A673 (cell line): ENCODE results near the gene ROR2. TPM values are rescaled to one million over a fixed set of nuclear protein-coding genes. Genes with fewer than 3 reads are reported as not detected.

Source experiments
- BruUV-seq: library from RNA; stranded (reverse); fragments of 400-500 nt; replicated peaks from 2 replicates; lab custom pipeline; 2021; lab: Mats Ljungman, UMichigan
- CTCF ChIA-PET: fragments of 300-600 bp; sonication (Branson Sonifier 250); formaldehyde crosslinking; loops from one replicate; lab custom pipeline; 2022; ENCODE audit warnings: antibody characterized with exemption; lab: Charles Lee
- POLR2A ChIA-PET: fragments of 300-600 bp; sonication (Branson Sonifier 250); formaldehyde crosslinking; loops from one replicate; lab custom pipeline; 2022; ENCODE audit warnings: antibody characterized with exemption; ENCODE audit not compliant: low non-redundant PET; lab: Charles Lee
- DNase-seq: peaks from one replicate; pipeline ENCODE4 v3.0.0-alpha.2; 2015; ENCODE audit warnings: low spot score
- H3K27ac ChIP-seq: fragments of 200-600 bp; sonication (generic); 2 replicates; pipeline ENCODE4 v1.5.1; 2016; ENCODE audit warnings: mixed run types, low read depth, mild to moderate bottlenecking, mixed read lengths, antibody characterized with exemption, low read length; ENCODE audit not compliant: poor library complexity, severe bottlenecking
- H3K27me3 ChIP-seq: fragments of 200-600 bp; sonication (generic); replicated peaks from 2 replicates; pipeline ENCODE4 v1.6.1; 2017; ENCODE audit warnings: mixed run types, low read depth, mild to moderate bottlenecking, mixed read lengths, antibody characterized with exemption, low read length; ENCODE audit not compliant: insufficient read depth, poor library complexity
- H3K36me3 ChIP-seq: fragments of 200-600 bp; sonication (generic); 2 replicates; pipeline ENCODE4 v1.6.1; 2016; ENCODE audit warnings: mixed run types, mild to moderate bottlenecking, mixed read lengths, antibody characterized with exemption, low read length; ENCODE audit not compliant: insufficient read depth, poor library complexity, severe bottlenecking
- H3K4me1 ChIP-seq: fragments of 200-600 bp; sonication (generic); 2 replicates; pipeline ENCODE4 v1.6.1; 2017; ENCODE audit warnings: mixed run types, mild to moderate bottlenecking, mixed read lengths, antibody characterized with exemption, low read length; ENCODE audit not compliant: insufficient read depth, poor library complexity, severe bottlenecking
- H3K4me3 ChIP-seq: fragments of 200-600 bp; sonication (generic); 2 replicates; pipeline ENCODE4 v1.5.1; 2016; ENCODE audit warnings: low read depth, mixed run types, mild to moderate bottlenecking, mixed read lengths, low read length; ENCODE audit not compliant: poor library complexity, severe bottlenecking
- H3K9me3 ChIP-seq: fragments of 200-600 bp; sonication (generic); 2 replicates; pipeline ENCODE4 v1.6.1; 2016; ENCODE audit warnings: mixed run types, low read depth, mild to moderate bottlenecking, mixed read lengths, antibody characterized with exemption, low read length; ENCODE audit not compliant: poor library complexity, severe bottlenecking
- CTCF ChIP-seq: fragments of 300-800, 200-600 bp; sonication (generic); conservative IDR thresholded peaks from 2 replicates; pipeline ENCODE4 v1.5.1; 2017; ENCODE audit warnings: low read depth, mild to moderate bottlenecking, antibody characterized with exemption, low read length, moderate library complexity, mixed read lengths
- EZH2 ChIP-seq: fragments of 200-600 bp; sonication (generic); IDR thresholded peaks from 2 replicates; pipeline ENCODE4 v1.6.1; 2017; ENCODE audit warnings: borderline replicate concordance, low read depth, mild to moderate bottlenecking, mixed read lengths, antibody characterized with exemption, low read length; ENCODE audit not compliant: poor library complexity, severe bottlenecking
- intact Hi-C: fragments of 100-400 bp; cut with micrococcal nuclease; formaldehyde crosslinking; loops from one replicate; pipeline ENCODE4 v1.10.0; 2022; ENCODE audit not compliant: unreplicated experiment
- total RNA-seq: library from RNA; stranded (reverse); gene quantifications from 2 replicates; pipeline ENCODE4 v1.2.3, GENCODE V29; 2021

The ROR2 gene
- total RNA-seq, 1 experiment from 2014 or later = 12.3 TPM

DNA sequence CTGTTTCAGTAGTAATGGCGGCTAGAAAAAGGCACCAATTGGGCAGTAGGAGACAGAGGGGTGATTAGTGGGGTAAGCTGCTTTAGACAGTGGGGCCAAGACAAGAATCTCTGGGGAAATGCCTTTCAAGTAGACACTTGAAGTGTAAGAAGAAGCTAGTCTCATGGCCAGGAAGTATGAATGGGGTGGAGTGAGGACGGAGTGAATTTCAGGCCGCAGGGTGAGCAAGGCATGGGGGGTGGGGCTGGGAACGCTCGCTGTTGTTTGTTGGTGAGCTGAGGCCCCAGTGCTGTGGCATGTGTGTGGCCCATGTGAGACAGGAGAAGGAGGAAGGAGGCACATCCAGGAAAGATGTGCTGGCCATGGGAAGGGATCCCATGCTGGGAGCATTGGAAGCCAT, 377.2 kb downstream of the ROR2 start:
- Histone ChIP-seq H3K4me1 (peaks cover 7% of the 10 kb centered on the region), H3K36me3 (no peaks in the 10 kb centered on the region), H3K9me3 (no peaks in the 10 kb centered on the region), H3K4me3 (no peak overlapping the region), H3K27me3 (no peaks in the 10 kb centered on the region), H3K27ac (no peak overlapping the region)
- no peak for TF ChIP-seq CTCF
- TF ChIP-seq EZH2 = no peak
- intact Hi-C loops = no loop called here
- CTCF ChIA-PET = no interaction called here
- POLR2A ChIA-PET = no interaction called here
- no TSS peak for BruUV-seq
- DNase-seq = no peak

DNA sequence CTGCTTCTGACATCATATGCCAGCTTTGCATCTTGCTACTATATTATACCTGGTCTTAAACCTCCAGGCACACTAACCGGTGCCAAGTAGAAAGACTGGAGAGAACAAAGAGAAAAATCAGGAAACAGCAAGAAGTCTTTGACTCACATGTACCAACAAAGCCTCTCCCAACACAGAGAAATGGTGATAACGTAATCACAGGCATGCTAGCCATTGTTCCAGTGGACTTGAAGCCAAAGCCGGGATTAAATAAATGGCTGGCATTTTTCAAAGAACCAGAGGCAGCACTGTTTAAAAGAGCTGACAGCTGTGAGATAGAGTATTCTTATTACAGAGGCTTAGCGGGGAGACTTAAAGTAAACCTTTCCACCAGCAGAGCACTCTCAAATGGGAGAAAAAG, 378.0 kb downstream of the ROR2 start:
- CTCF ChIA-PET = no interaction called here
- BruUV-seq = no TSS peak
- H3K27ac ChIP-seq = no peak overlapping the region
- POLR2A ChIA-PET = no interaction called here
- DNase-seq = no peak
- H3K36me3 ChIP-seq = no peaks in the 10 kb centered on the region
- H3K4me1 ChIP-seq = no peaks in the 10 kb centered on the region
- intact Hi-C loops = no loop called here
- TF ChIP-seq CTCF (no peak), EZH2 (no peak)
- no peaks in the 10 kb centered on the region for H3K27me3 ChIP-seq
- no peak overlapping the region for H3K4me3 ChIP-seq
- no peaks in the 10 kb centered on the region for H3K9me3 ChIP-seq

DNA sequence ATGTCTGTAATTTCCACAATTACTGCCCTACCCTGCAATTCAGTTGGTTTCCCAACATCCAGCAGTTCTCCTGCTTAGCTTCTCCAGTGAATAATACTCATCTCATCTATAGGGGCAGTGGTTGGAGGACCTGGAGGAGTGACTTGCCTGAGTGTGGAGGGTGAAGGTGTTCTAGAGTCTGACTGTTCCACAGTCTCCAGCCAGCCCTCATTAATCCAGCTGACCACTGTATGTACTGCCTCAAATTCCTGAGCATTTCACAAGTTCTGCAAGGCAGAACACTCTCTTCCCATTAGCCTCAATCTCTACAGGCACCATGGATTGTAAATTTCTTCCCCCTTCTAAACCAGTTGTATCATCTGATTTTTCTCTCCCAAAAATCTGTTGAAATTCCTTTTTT, 379.0 kb downstream of the ROR2 start:
- BruUV-seq = no TSS peak
- intact Hi-C loops = no loop called here
- Histone ChIP-seq H3K27me3 (no peaks in the 10 kb centered on the region), H3K4me3 (no peak overlapping the region), H3K36me3 (no peaks in the 10 kb centered on the region), H3K4me1 (no peaks in the 10 kb centered on the region), H3K27ac (no peak overlapping the region), H3K9me3 (no peaks in the 10 kb centered on the region)
- no peak for TF ChIP-seq EZH2
- TF ChIP-seq CTCF = no peak
- ChIA-PET POLR2A (no interaction called here), CTCF (no interaction called here)
- DNase-seq = no peak
